HG03139 (cell line): Measurements from ENCODE around the gene TAPBP.
"Not testable (repeated sequence)": the region's sequence is repeated elsewhere in the genome, so short reads cannot be mapped to it uniquely, and the experiment has no call there.

ENCODE experiments used
- ATAC-seq: cut with Tn5 transposase; IDR thresholded peaks from one replicate; pipeline ENCODE4 v1.9.1; 2021; ENCODE audit not compliant: unreplicated experiment

The TAPBP gene

DNA sequence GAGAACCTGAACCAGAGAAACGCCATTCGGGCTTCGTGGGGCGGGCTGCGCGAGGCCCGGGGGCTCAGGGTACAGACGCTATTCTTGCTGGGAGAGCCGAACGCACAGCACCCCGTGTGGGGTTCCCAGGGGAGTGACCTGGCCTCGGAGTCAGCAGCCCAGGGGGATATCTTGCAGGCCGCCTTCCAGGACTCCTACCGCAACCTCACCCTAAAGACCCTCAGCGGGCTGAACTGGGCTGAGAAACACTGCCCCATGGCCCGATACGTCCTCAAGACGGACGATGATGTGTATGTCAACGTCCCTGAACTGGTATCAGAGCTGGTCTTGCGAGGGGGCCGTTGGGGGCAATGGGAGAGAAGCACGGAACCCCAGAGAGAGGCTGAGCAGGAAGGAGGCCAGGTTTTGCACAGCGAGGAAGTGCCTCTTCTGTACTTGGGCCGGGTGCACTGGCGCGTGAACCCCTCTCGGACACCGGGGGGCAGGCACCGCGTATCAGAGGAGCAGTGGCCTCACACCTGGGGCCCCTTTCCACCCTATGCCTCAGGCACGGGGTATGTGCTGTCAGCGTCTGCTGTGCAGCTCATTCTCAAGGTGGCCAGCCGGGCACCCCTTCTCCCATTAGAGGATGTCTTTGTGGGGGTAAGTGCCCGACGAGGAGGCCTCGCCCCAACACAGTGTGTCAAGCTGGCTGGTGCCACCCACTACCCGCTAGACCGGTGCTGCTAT, 36.1 kb downstream of the TAPBP start:
- ATAC-seq, result no peak

DNA sequence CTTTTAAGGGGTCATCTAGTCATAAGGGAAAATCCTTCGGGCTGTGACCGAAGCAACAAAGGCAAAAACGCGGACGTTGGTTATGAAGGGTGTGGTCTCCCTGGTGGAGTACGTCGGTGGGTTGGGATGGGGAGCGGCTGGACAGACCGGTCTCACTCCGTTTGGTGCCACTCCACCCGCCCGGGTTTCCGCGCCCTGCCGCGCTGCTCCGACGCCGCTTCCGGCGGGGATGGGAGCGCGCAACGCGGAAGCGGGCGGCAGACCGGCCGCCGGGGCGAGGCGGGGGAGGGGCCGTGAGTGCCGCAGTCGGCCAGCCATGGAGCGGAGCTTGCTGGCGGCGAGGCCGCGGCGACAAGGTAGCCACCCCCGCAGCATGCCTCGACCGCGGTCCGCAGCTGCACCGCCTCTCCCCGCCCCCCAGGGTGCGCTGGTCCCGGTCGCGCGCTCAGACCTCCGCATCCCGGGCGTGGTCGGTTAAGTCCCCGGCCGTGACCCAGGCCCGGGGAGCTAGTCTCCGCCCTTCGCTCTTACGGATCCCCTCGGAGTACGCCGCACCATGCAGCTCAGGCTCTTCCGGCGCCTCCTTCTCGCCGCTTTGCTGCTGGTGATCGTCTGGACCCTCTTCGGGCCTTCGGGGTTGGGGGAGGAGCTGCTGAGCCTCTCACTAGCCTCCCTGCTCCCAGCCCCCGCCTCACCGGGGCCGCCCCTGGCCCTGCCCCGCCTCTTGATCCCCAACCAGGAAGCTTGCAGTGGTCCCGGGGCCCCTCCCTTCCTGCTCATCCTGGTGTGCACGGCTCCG, 36.8 kb downstream of the TAPBP start, which contains the start of gene B3GALT4:
Gene B3GALT4 (plus strand): TSS at position 260 of the 799 bp plus-strand sequence. CDS start 297 bp downstream, at position 557.
- ATAC-seq, result peak; percentile 53

DNA sequence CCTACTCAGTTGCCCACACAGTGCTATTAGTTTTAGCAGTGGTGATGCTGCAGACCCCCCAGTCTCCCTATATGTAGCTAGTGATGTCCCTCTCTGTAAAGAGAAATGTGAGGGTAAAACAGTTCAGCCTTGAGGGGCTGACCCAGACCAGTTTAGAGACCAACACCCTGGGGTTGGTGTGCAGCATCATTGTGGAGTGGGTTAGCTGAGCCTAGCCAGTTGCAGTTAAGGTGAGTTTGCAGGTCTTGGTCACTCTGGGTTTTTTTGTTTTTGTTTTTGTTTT, 37.4 kb downstream of the TAPBP start:
- ATAC-seq, result no peak

DNA sequence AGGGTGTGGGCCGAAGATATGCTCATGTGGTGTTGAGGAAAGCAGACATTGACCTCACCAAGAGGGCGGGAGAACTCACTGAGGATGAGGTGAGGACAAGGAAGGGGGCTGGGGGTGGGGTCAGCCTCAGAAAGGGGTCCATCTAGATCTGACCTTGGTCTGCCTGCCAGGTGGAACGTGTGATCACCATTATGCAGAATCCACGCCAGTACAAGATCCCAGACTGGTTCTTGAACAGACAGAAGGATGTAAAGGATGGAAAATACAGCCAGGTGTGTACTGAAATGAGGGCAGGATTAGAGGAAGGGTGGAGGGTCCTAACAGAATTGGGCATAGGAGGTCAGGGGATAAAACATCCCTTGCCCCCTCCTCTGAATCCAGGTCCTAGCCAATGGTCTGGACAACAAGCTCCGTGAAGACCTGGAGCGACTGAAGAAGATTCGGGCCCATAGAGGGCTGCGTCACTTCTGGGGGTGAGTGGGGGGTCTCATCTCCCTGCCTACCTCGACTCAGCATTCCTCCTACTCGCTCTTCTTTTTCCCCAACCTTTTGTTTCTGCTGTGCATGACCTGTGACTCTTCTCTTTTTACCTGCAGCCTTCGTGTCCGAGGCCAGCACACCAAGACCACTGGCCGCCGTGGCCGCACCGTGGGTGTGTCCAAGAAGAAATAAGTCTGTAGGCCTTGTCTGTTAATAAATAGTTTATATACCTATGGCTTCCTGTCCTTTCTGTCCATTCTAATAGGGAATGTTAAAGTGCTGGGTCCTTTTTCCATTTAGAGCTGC, 37.9 kb downstream of the TAPBP start:
- ATAC-seq, result not testable (repeated sequence)

DNA sequence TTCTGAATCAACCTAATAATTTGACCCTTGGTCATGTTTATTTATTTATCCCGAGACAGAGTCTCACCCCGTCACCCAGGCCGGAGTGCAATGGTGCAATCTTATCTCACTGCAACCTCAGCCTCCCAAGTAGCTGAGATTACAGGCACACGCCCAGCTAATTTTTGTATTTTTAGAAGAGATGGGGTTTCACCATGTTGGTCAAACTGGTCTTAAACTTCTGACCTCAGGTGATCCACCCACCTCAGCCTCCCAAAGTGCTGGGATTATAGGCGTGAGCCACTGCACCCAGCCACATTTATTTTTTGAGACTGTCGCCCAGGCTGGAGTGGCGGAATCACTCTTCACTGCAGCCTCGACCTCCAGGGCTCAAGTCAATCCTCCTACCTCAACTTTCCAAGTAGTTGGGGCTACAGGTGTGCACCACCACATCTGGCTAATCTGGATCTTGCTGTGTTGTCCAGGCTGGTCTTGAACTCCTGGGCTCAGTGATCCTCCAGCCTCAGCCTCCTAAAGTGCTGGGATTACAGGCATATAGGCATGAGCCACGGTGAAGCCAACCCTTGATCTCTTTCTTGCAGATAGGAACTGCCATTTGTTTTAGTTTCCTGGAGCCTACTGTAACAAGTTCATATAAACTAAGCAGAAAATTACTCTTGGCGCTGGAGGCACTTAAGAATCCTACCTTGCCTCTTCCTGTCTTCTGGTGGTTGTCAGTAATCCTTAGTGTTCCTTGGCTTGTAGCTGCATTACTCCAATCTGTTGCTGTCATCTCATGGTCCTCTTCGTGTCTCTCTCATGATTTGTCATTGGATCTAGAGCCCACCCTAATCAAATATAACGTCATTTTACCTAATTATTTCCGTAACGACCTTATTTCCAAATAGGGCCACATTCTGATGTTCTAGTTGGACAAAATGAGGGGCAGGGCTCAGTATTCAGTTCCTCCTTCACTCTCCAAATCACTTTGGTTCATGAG, 39.7 kb downstream of the TAPBP start:
- no peak for ATAC-seq

DNA sequence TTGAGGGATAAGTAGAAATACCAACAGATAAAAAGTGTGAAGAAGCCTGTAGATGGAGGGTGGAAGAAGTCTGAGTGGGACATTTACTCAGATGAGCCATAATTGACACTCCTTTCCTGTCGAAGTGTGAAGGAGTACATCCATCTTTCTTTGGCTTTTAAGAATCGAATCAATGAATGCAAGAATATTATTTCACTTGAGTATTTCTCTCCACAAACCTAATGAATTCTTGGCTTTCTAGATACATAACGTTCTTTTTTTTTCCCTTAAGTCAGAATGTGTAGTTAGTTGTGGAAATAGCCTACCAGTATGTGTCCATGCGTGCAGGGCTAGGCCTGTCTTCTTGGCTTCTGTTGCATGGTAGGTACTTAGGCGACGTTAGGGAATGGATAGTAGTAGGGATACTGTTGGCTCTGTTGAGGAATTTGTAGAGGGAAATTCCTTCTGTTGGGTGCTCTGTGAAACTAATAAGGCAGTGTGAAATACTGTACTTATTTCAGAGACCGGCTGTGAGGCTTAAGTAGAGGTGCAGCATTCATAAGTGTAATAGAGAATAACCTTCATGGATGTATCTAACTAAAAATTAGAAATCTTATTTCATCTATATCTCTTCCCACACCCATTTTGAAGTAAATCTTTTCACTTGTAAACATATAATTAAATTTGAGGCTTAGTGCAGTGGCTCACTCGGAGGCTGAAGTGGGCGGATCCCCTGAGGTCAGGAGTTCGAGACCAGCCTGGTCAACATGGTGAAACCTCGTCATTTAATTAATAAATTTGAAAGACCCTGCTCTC, 40.6 kb downstream of the TAPBP start:
- ATAC-seq, result no peak

DNA sequence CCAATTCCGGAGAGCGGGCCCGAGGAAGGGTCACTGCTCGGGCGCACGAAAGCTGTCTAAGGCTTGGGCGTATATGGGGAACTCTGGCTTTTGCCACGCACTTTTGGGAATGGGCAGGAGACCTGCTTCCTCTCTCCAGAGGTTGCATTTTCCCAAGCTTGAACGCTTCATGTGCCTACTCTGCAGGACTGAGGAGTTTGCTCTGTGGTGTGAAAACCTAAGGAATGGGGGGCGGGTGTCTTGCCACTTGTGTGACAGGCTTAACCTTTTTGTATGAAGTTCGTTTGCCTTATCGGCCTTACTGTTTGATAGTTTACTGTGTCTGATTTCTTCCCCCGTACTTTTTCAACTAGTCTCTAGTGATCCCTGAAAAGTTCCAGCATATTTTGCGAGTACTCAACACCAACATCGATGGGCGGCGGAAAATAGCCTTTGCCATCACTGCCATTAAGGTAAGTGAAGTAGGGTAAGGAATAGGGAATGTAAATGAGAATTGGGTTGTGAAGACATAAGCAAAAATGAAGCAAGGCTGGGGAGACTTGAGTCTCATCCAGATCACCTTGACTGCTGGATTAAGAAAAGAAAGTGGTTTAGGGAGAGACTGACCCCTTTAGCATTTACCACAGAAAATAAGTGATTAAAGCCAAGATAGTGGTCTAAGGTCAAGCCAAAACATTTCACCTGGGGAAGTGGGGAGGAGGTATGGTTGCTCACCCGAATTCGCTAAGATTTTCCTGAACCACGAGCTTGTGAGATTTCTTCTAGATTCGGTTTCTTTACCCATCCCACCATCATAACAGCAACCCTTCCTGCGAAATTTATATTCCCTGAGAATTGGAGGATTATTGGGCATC, 41.4 kb downstream of the TAPBP start:
- no peak for ATAC-seq

DNA sequence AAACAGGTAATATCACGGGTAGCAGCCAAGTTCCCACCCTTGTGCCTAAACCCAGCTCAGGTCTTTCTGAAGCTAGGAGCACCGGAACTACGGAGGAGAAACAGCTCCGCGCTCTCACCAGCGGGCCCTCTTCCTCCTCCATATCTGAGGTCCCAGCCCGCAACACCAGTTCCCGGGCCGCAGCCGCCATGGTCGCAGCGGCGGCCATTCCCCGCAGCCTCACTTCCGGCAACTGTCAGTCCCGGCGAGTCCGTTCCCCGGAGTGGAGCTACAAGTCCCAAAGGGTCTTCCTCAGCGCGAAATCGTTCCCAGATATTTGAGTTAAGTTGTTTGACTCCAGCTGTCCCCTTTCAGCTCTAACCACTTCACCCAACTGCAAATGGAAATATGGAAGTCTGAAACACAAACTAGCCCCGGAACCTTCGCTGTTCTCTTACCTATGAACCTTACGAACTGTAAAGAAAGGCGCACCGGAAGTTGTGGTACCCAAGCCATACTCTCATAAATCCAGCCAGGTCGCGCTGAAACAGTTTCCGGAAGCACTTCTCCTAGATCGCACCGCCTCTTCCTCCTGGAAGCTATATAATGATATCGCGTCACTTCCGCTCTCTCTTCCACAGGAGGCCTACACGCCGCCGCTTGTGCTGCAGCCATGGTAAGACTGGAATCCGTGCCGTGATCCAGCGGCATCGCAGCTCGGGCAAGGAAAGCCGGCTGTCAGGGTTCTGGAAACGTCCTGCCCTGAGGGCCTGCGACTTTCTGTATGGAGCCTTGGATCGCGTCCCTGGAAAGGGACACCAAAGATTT, 42.2 kb downstream of the TAPBP start, which contains the start of the genes RPS18 and VPS52:
Gene RPS18 (plus strand): TSS at position 608 of the 807 bp plus-strand sequence. CDS start 45 bp downstream, at position 653.
Gene VPS52 (minus strand): TSS at position 409 of the 807 bp plus-strand sequence. CDS start 201 bp downstream, at position 208.
- ATAC-seq, result peak; percentile 74

DNA sequence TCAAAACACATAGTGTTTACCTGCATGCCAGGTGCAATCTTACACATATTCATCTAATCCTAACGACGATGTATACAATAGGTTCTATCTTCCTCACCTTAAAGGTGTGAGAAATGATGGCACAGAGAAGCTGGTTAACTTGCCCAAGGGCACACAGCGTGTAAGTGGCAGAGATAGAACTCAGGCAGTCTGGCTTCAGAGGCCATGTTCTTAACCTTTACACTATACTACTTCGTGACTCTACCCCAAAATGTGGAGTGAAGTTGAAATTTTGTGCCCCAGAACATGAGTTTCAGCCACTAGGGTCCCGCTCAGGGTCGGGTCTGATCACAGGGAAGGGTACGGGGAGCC, 42.8 kb downstream of the TAPBP start:
- ATAC-seq, result no peak

DNA sequence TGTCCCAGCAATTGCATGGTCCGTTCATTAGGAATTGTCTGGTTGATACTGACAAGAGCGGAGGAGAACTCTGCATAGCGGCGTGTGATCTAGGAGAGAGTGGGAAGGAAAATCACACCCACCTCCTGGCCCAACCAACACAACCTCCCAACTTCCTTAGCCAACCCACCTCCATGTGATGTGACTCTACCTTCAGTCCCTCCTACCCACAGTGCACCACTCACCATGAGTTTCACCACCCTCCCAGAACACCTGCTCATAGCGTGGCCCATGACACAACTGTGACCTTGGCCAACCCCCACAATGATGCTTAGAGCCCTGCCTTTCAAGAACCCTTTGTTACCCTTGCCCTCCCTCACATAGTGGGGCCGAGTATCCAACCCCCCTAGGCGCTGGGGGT, 49.9 kb downstream of the TAPBP start:
- no peak for ATAC-seq

DNA sequence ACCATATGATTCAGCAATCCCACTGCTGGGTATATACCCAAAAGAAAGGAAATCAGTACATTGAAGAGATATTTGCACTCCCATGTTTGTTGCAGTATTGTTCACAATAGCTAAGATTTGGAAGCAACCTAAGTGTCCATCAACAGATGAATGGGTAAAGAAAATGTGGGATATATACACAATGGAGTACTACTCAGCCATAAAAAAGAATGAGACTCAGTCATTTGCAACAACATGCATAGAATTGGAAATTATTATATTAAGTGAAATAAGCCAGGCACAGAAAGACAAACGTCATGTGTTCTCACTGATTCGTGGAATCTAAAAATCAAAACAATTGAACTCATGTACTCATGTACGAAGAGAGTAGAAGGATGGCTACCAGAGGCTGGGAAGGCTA, 51.4 kb downstream of the TAPBP start:
- ATAC-seq, result not testable (repeated sequence)

DNA sequence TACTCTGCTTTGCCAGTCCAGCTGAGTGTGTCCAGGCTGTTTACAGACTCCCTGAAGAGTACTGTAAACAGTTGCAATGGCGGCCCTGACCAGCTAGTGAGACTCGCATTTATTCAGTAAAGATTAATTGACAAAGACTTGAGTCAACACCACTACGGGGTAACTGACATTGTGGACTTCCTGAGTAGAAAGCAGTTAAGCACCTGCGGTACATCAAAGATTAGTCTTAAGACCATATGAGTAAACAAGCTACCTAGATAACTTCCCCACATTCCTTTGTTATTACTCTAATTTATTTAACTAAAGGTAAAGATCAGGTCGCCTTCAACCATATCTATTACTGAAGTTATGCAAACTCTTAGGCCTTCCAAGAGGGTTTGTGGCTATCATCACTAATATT, 54.8 kb downstream of the TAPBP start:
- no peak for ATAC-seq

DNA sequence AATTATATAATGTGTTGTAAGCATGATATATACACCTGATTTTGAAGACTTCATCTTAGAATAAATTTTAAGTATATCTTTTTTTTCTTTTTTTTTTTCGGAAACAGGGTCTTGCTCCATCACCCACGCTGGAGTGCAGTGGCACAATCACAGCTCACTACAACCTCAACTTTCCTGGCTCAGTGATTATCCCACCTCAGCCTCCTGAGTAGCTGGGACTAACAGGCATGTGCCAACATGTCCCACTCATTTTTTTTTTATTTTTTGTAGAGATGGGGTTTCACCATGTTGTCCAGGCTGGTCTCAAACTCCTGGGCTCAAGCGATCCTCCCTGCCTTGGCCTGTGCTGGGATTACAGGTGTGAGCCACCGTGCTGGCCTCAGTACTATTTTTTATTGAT, 59.3 kb downstream of the TAPBP start:
- no peak for ATAC-seq

DNA sequence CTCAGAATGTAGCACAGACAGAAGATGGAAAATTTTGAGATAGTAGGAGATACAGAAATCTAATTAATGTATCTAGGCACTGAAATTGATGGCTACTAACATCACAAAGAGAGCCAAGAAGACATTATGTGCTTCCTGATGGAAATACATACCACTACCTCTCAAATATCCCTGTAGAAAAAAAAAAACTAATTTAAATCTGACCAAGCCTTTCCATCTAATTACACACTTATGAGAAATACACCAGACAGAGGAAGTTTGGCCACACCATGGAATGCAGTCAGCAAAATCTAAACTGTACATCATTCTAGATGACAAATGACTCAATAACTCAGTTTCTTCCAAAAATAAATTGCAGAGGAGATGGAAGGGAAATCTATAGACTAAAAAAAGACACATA, 61.1 kb downstream of the TAPBP start:
- no peak for ATAC-seq

DNA sequence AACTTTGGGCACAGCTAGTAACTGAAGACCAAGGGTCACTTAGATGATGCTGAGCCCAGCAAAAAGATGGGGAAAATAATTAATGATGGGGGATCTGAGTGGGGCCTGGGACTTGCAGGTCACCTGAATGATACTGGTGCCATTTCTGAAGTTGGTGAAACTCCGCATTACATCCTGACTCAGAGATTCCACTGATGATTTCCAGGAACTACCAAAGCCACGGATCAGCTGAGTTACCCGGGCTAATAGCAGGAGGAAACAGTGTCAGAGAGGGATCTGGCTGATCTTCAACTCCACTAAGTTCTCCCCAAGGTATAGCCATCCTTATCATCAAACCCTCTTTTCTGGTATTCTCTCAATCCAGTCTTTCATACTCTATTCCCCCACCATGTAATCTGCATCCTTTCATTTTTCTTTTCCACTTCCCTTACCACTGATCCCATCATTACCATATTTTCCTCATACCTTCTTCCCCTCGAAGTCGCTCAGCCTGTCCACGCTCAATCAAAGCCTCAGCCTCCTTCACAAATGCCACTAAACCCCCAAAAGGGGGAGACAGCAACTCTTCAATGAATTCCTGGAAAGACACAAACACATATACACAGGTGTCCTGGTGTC, 62.4 kb downstream of the TAPBP start:
- no peak for ATAC-seq

DNA sequence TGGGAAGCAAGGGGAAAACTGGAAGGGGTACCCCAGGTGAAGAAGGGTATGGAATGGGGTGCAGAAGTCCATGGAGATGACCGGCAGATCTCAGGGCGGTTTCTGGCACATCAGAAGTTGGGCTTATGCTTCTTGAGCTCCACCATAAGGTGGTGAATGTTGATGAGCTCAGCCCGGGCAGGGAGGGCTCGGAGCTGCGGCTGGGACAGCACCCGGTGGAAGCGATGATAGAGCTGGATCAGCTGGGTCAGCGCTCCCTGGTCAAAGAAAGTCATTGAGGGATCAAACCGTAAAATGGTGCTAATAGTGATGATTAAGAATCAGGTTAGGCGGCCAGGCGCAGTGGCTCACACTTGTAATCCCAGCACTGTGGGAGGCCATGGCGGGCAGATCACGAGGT, 63.1 kb downstream of the TAPBP start:
- ATAC-seq, result no peak
